ENCODE data around the gene ARHGAP15. TPM values are rescaled to one million over a fixed set of nuclear protein-coding genes. Genes with fewer than 3 reads are reported as not detected.

The ARHGAP15 gene
- total RNA-seq, 2 donors from 2014 or later, result 11.0 to 11.8 TPM

GRCh38 chr2:143121957-143122356 is 7.3 kb upstream of the ARHGAP15 start:
- Histone ChIP-seq H3K27ac (no peak overlapping the region), H3K27me3 (replicated peaks; ENCODE audit: insufficient read depth) (no peaks in the 10 kb centered on the region), H3K4me3 (no peak overlapping the region), H3K4me1 (ENCODE audit: control insufficient read depth in 1 of 2, low read depth in 2 of 2) (no peaks in the 10 kb centered on the region), H3K36me3 (no peaks in the 10 kb centered on the region), H3K9me3 (no peaks in the 10 kb centered on the region)
- TF ChIP-seq, protein P1, sequence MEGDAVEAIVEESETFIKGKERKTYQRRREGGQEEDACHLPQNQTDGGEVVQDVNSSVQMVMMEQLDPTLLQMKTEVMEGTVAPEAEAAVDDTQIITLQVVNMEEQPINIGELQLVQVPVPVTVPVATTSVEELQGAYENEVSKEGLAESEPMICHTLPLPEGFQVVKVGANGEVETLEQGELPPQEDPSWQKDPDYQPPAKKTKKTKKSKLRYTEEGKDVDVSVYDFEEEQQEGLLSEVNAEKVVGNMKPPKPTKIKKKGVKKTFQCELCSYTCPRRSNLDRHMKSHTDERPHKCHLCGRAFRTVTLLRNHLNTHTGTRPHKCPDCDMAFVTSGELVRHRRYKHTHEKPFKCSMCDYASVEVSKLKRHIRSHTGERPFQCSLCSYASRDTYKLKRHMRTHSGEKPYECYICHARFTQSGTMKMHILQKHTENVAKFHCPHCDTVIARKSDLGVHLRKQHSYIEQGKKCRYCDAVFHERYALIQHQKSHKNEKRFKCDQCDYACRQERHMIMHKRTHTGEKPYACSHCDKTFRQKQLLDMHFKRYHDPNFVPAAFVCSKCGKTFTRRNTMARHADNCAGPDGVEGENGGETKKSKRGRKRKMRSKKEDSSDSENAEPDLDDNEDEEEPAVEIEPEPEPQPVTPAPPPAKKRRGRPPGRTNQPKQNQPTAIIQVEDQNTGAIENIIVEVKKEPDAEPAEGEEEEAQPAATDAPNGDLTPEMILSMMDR (IDR thresholded peaks at IDR 0.05), result no peak
- no peak for DNase-seq (ENCODE audit: low spot score)
- ATAC-seq (ENCODE audit: insufficient number of reproducible peaks, low FRiP score, low read depth), result no peak

DNA sequence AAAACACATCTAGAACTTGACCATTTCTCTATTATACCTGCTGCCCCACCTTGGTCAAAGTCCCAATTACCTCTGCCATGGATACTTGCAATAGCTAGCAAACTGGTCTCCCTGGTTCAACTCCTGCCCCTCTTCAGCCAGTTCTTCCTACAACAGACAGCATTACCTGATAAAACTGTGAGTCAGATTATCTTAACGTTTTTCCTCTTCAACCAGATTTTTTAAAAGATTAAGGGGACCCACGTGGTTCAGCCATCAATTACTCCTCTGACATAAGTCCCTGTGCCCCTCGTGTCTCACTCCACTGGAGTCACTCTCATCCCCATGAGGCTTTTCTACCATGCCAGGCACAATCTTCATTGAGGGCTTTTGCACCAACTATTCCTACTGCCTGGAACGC is 5.3 kb upstream of the ARHGAP15 start:
- Histone ChIP-seq H3K4me3 (no peak overlapping the region), H3K27ac (no peak overlapping the region), H3K27me3 (replicated peaks; ENCODE audit: insufficient read depth) (no peaks in the 10 kb centered on the region), H3K4me1 (ENCODE audit: control insufficient read depth in 1 of 2, low read depth in 2 of 2) (no peaks in the 10 kb centered on the region), H3K9me3 (no peaks in the 10 kb centered on the region), H3K36me3 (no peaks in the 10 kb centered on the region)
- DNase-seq (ENCODE audit: low spot score) (no peak), ATAC-seq (ENCODE audit: insufficient number of reproducible peaks, low FRiP score, low read depth) (no peak)
- TF ChIP-seq, protein P1 (IDR thresholded peaks at IDR 0.05), result no peak

- H3K4me1 ChIP-seq (ENCODE audit: control insufficient read depth in 1 of 2, low read depth in 2 of 2), result no peaks in the 10 kb centered on the region
- no peak overlapping the region for H3K4me3 ChIP-seq
- H3K9me3 ChIP-seq, result no peaks in the 10 kb centered on the region
- H3K27me3 ChIP-seq (replicated peaks; ENCODE audit: insufficient read depth), result no peaks in the 10 kb centered on the region
- ATAC-seq (ENCODE audit: insufficient number of reproducible peaks, low FRiP score, low read depth) (no peak), DNase-seq (ENCODE audit: low spot score) (no peak)
- H3K36me3 ChIP-seq, result no peaks in the 10 kb centered on the region
- no peak overlapping the region for H3K27ac ChIP-seq
- TF ChIP-seq, protein P1 (IDR thresholded peaks at IDR 0.05), result no peak
Observed at GRCh38 chr2:143124445-143124844, 4.8 kb upstream of the ARHGAP15 start.

- Histone ChIP-seq H3K4me1 (ENCODE audit: control insufficient read depth in 1 of 2, low read depth in 2 of 2) (no peaks in the 10 kb centered on the region), H3K27ac (no peak overlapping the region), H3K36me3 (no peaks in the 10 kb centered on the region), H3K9me3 (no peaks in the 10 kb centered on the region), H3K4me3 (no peak overlapping the region), H3K27me3 (replicated peaks; ENCODE audit: insufficient read depth) (no peaks in the 10 kb centered on the region)
- ATAC-seq (ENCODE audit: insufficient number of reproducible peaks, low FRiP score, low read depth), result no peak
- no peak for DNase-seq (ENCODE audit: low spot score)
- TF ChIP-seq, protein P1 (IDR thresholded peaks at IDR 0.05), result no peak
Observed at GRCh38 chr2:143125717-143126116, 3.5 kb upstream of the ARHGAP15 start.

- H3K27me3 ChIP-seq (replicated peaks; ENCODE audit: insufficient read depth), result no peaks in the 10 kb centered on the region
- no peaks in the 10 kb centered on the region for H3K9me3 ChIP-seq
- H3K27ac ChIP-seq, result no peak overlapping the region
- ATAC-seq (ENCODE audit: insufficient number of reproducible peaks, low FRiP score, low read depth) (no peak), DNase-seq (ENCODE audit: low spot score) (no peak)
- TF ChIP-seq, protein P1 (IDR thresholded peaks at IDR 0.05), result no peak
- H3K4me3 ChIP-seq, result no peak overlapping the region
- no peaks in the 10 kb centered on the region for H3K36me3 ChIP-seq
- no peaks in the 10 kb centered on the region for H3K4me1 ChIP-seq (ENCODE audit: control insufficient read depth in 1 of 2, low read depth in 2 of 2)
Observed at GRCh38 chr2:143132355-143132754, 3.1 kb downstream of the ARHGAP15 start.

Measured in thoracic aorta (tissue), 2 donors.